HepG2 (cell line): ENCODE measurements around the gene PRSS36. TPM values are rescaled to one million over a fixed set of nuclear protein-coding genes. Genes with fewer than 3 reads are reported as not detected.
A peak's percentile ranks its signal among the peaks of the same experiment; 100 is the strongest.

Experiments used
- ATF5 ChIP-seq: sonication (generic); formaldehyde crosslinking; IDR thresholded peaks from 2 replicates; pipeline ENCODE4 v1.4.0; 2020; ENCODE audit warnings: mild to moderate bottlenecking, low read depth, missing genetic modification reagents
- ELF3 ChIP-seq: IDR thresholded peaks from 2 replicates; pipeline ENCODE4 v1.6.1; 2016; ENCODE audit warnings: missing genetic modification reagents, missing compliant biosample characterization
- FOXP1 ChIP-seq, 2 experiments: fragments of 450-650 bp in 1 of 2; IDR thresholded peaks; 2 replicates each; pipeline ENCODE4 v1.6.1; 2017 to 2018; ENCODE audit warnings: antibody characterized with exemption in 1 of 2
- GPN1 ChIP-seq: sonication (generic); formaldehyde crosslinking; IDR thresholded peaks from 2 replicates; pipeline ENCODE4 v1.5.1; 2020; ENCODE audit warnings: missing genetic modification reagents, borderline replicate concordance
- KDM3A ChIP-seq: IDR thresholded peaks from 2 replicates; pipeline ENCODE4 v1.6.1; 2018; ENCODE audit warnings: low read depth, missing compliant biosample characterization
- MTF2 ChIP-seq: sonication (generic); formaldehyde crosslinking; IDR thresholded peaks from 2 replicates; pipeline ENCODE4 v1.5.0; 2020; ENCODE audit warnings: missing genetic modification reagents, borderline replicate concordance
- MXD4 ChIP-seq: IDR thresholded peaks from 2 replicates; pipeline ENCODE4 v1.6.1; 2016; ENCODE audit warnings: mild to moderate bottlenecking, missing biosample characterization, missing genetic modification reagents
- MZF1 ChIP-seq: sonication (generic); formaldehyde crosslinking; IDR thresholded peaks from 2 replicates; pipeline ENCODE4 v1.8.1; 2023; ENCODE audit warnings: mild to moderate bottlenecking, missing genetic modification reagents, borderline replicate concordance
- PAX8 ChIP-seq: sonication (generic); formaldehyde crosslinking; IDR thresholded peaks from 2 replicates; pipeline ENCODE4 v1.8.0; 2022; ENCODE audit warnings: mild to moderate bottlenecking, missing genetic modification reagents, borderline replicate concordance
- RARG ChIP-seq: sonication (generic); formaldehyde crosslinking; IDR thresholded peaks from 2 replicates; pipeline ENCODE4 v1.4.0; 2020; ENCODE audit warnings: low read depth, mild to moderate bottlenecking, missing genetic modification reagents
- SAP130 ChIP-seq: IDR thresholded peaks from 2 replicates; pipeline ENCODE4 v1.6.1; 2016; ENCODE audit warnings: low read depth
- SATB2 ChIP-seq: sonication (generic); formaldehyde crosslinking; IDR thresholded peaks from 2 replicates; pipeline ENCODE4 v1.5.0; 2020; ENCODE audit warnings: missing genetic modification reagents
- SOX5 ChIP-seq: IDR thresholded peaks from 2 replicates; pipeline ENCODE4 v1.6.1; 2016; ENCODE audit warnings: borderline replicate concordance
- SRY ChIP-seq: sonication (generic); formaldehyde crosslinking; IDR thresholded peaks from 2 replicates; pipeline ENCODE4 v1.8.0; 2022; ENCODE audit warnings: mild to moderate bottlenecking, missing genetic modification reagents
- STAG1 ChIP-seq: sonication (generic); formaldehyde crosslinking; IDR thresholded peaks from 2 replicates; pipeline ENCODE4 v1.4.0; 2020; ENCODE audit warnings: missing genetic modification reagents
- XRCC5 ChIP-seq: fragments of 200-400 bp; formaldehyde crosslinking; optimal IDR thresholded peaks from 2 replicates; pipeline ENCODE3; 2017; ENCODE audit warnings: mild to moderate bottlenecking, low read length
- ZKSCAN1 ChIP-seq: fragments of 150-350 bp; IDR thresholded peaks from 2 replicates; pipeline ENCODE4 v1.6.1; 2014; ENCODE audit warnings: low read length
- ZMAT5 ChIP-seq: sonication (generic); formaldehyde crosslinking; IDR thresholded peaks from 2 replicates; pipeline ENCODE4 v1.5.0; 2020; ENCODE audit warnings: mild to moderate bottlenecking, low read depth, missing genetic modification reagents, borderline replicate concordance
- ZNF292 ChIP-seq: sonication (generic); formaldehyde crosslinking; IDR thresholded peaks from 2 replicates; pipeline ENCODE4 v1.8.1; 2022; ENCODE audit warnings: mild to moderate bottlenecking, low read depth, missing genetic modification reagents, borderline replicate concordance
- ZNF329 ChIP-seq: sonication (generic); formaldehyde crosslinking; IDR thresholded peaks from 2 replicates; pipeline ENCODE4 v1.9.0; 2021; ENCODE audit warnings: low read depth, mild to moderate bottlenecking, missing genetic modification reagents
- ZNF362 ChIP-seq: sonication (generic); formaldehyde crosslinking; IDR thresholded peaks from 2 replicates; pipeline ENCODE4 v1.4.0; 2020; ENCODE audit warnings: missing genetic modification reagents, mild to moderate bottlenecking, borderline replicate concordance
- ZNF720 ChIP-seq: sonication (generic); formaldehyde crosslinking; IDR thresholded peaks from 2 replicates; pipeline ENCODE4 v1.4.0; 2020; ENCODE audit warnings: missing genetic modification reagents
- ZSCAN25 ChIP-seq: sonication (generic); formaldehyde crosslinking; IDR thresholded peaks from 2 replicates; pipeline ENCODE4 v1.8.0; 2022; ENCODE audit warnings: mild to moderate bottlenecking, missing genetic modification reagents
- ZSCAN29 ChIP-seq: sonication (generic); formaldehyde crosslinking; conservative IDR thresholded peaks from 2 replicates; pipeline ENCODE4 v1.4.0; 2020; ENCODE audit warnings: mild to moderate bottlenecking, missing genetic modification reagents
- polyA plus RNA-seq, 8 experiments: library from polyadenylated mRNA; depleted of rRNA in 3 of 8; stranded (reverse) in 7 of 8; unstranded in 1 of 8; fragments of >200 nt; fragmentation: Illumina TruSeq in 4 of 8; extraction: Trizol in 4 of 8; gene quantifications; 2 replicates each; pipeline versions ENCODE4 v1.2.1 to v1.2.3, GENCODE V29; 2011 to 2016; ENCODE audit warnings: low read depth in 4 of 8, missing spikeins in 1 of 8, mixed read lengths in 1 of 8; ENCODE audit not compliant: insufficient read depth in 1 of 8
- total RNA-seq, 5 experiments: library from RNA; depleted of rRNA; stranded (reverse); fragments of >200 nt; fragmentation: Illumina TruSeq; extraction: Trizol; gene quantifications; 2 replicates each; pipeline ENCODE4 v1.2.3, GENCODE V29; 2016; ENCODE audit warnings: low read depth in 1 of 5
- TF ChIP-seq, protein P1 (sequence below): sonication (generic); formaldehyde crosslinking; IDR thresholded peaks from 2 replicates; pipeline ENCODE4 v1.4.0; 2020; ENCODE audit warnings: missing genetic modification reagents, borderline replicate concordance

Gene PRSS36
- total and polyA plus RNA-seq, 2 of the 13 experiments (the other 11 are each of a cell fraction or from before 2014, with no cell fraction given) = 1.5 to 2.1 TPM

DNA sequence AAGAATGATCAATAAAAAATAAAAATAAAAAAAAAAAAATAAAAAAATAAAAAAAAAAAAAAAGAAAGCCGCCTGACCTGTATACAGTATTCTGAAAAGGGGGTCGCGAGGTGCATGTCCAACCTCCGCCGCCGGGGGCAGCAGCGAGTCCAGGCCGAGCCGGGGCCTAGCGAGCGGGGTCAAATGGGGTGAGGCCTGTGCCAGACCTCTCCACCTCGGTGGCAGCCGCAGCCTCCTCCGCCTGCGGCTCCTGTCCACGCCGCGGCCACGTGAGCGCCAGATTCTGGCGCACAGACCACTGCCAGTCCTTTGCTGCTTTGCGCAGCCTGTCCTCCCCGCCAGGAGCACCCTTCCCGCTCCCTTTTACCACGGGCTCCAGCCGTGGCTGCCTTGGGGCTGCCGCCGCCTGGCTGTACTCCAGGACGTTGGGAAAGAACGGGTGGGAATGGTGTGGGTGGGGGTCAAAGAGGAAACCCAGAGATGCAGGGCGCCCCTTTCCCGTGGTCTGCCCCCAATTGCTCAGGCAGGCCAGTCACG is 44.1 kb downstream of the PRSS36 start (continued):
- TF ChIP-seq ZKSCAN1 (0 out of 2 replicates have a peak, but pooled peaks have one; percentile 42), FOXP1 (IDR thresholded peaks at IDR 0.05) (no peak), FOXP1 (CRISPR knock-in tag; IDR thresholded peaks at IDR 0.05) (no peak; the same call in 1 of the 2 replicates), ZNF362 (CRISPR knock-in tag) (peak; percentile 73; the same call in 1 of the 2 replicates), SATB2 (CRISPR knock-in tag) (peak; percentile 81; the same call in 1 of the 2 replicates), SOX5 (CRISPR knock-in tag) (peak; percentile 94), XRCC5 (peak; percentile 94), ZNF329 (CRISPR knock-in tag) (peak; percentile 93), SRY (peak; percentile 98), RARG (no peak), MTF2 (CRISPR knock-in tag) (no peak), ZNF720 (CRISPR knock-in tag) (no peak; the same call in 1 of the 2 replicates), SAP130 (CRISPR knock-in tag) (peak; percentile 97), ZSCAN29 (CRISPR knock-in tag) (peak; percentile 70; the same call in 1 of the 2 replicates), MXD4 (CRISPR knock-in tag) (peak; percentile 94), KDM3A (peak; percentile 98; the same call in 1 of the 2 replicates), MZF1 (0 out of 2 replicates have a peak, but pooled peaks have one; percentile 66), ZNF292 (CRISPR knock-in tag) (peak; percentile 94), ZMAT5 (CRISPR knock-in tag) (0 out of 2 replicates have a peak, but pooled peaks have one; percentile 67), PAX8 (CRISPR knock-in tag) (peak; percentile 64; the same call in 1 of the 2 replicates), GPN1 (0 out of 2 replicates have a peak, but pooled peaks have one; percentile 68), ELF3 (CRISPR knock-in tag) (peak; percentile 90), ATF5 (peak; percentile 81; the same call in 1 of the 2 replicates), ZSCAN25 (CRISPR knock-in tag) (peak; percentile 84), STAG1 (peak; percentile 67)
- TF ChIP-seq, protein P1, sequence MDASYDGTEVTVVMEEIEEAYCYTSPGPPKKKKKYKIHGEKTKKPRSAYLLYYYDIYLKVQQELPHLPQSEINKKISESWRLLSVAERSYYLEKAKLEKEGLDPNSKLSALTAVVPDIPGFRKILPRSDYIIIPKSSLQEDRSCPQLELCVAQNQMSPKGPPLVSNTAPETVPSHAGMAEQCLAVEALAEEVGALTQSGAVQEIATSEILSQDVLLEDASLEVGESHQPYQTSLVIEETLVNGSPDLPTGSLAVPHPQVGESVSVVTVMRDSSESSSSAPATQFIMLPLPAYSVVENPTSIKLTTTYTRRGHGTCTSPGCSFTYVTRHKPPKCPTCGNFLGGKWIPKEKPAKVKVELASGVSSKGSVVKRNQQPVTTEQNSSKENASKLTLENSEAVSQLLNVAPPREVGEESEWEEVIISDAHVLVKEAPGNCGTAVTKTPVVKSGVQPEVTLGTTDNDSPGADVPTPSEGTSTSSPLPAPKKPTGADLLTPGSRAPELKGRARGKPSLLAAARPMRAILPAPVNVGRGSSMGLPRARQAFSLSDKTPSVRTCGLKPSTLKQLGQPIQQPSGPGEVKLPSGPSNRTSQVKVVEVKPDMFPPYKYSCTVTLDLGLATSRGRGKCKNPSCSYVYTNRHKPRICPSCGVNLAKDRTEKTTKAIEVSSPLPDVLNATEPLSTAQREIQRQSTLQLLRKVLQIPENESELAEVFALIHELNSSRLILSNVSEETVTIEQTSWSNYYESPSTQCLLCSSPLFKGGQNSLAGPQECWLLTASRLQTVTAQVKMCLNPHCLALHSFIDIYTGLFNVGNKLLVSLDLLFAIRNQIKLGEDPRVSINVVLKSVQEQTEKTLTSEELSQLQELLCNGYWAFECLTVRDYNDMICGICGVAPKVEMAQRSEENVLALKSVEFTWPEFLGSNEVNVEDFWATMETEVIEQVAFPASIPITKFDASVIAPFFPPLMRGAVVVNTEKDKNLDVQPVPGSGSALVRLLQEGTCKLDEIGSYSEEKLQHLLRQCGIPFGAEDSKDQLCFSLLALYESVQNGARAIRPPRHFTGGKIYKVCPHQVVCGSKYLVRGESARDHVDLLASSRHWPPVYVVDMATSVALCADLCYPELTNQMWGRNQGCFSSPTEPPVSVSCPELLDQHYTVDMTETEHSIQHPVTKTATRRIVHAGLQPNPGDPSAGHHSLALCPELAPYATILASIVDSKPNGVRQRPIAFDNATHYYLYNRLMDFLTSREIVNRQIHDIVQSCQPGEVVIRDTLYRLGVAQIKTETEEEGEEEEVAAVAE (CRISPR knock-in tag) = peak; percentile 84
